Measurements from ENCODE around the gene DNAJB9. TPM values are rescaled to one million over a fixed set of nuclear protein-coding genes. Genes with fewer than 3 reads are reported as not detected.
A peak's percentile ranks its signal among the peaks of the same experiment; 100 is the strongest.

Gene DNAJB9
- total and polyA plus RNA-seq, 4 donors: 11.4 to 40.0 (median 28.1) TPM

GRCh38 chr7:108592646-108593201 lies 23.1 kb downstream of the DNAJB9 start:
- WGBS, 2 donors: 47 to 63% methylated on average over 3 of the region's 3 CpGs
- no peak for ATAC-seq (ENCODE audit: insufficient read depth, low FRiP score)

DNA sequence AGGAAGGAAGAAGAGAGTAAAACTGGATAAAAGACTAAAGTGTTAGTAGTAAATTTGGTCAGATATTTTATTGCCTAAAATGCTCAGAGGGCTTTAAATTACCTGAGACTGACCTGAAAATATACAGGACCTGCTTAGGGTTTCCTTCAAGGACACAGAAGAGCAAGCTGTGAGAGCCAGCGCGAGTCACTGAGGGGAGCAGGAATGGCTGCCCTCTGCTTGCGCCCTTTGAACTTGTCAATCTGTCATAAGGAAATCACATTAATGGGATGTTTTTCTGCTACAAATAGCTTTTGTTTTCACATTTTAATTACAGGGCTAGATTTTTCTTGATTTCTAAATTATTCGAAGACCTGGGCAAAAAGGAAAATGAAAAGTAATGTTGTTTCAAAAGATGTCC lies 26.9 kb downstream of the DNAJB9 start:
- WGBS, 2 donors: 64 to 94% methylated on average over 4 of the region's 4 CpGs
- no peak for ATAC-seq (ENCODE audit: insufficient read depth, low FRiP score)
- no peak overlapping the region for H3K4me3 ChIP-seq
- H3K36me3 ChIP-seq (ENCODE audit: control insufficient read depth in 4 of 4, insufficient read depth in 4 of 4, low read length in 4 of 4): no peaks in the 10 kb centered on the region
- peaks cover 0 to 19% (median 0%) of the 10 kb centered on the region in 5 donors for H3K4me1 ChIP-seq (ENCODE audit: control insufficient read depth in 5 of 5, insufficient read depth in 5 of 5, low read length in 5 of 5)
- H3K27me3 ChIP-seq (ENCODE audit: control insufficient read depth in 3 of 3, insufficient read depth in 3 of 3, low read length in 2 of 3): no peaks in the 10 kb centered on the region
- DNase-seq: no peak
- no peaks in the 10 kb centered on the region for H3K9me3 ChIP-seq (ENCODE audit: control insufficient read depth in 4 of 4, insufficient read depth in 3 of 4, low read length in 3 of 4)
- H3K9ac ChIP-seq (ENCODE audit: insufficient read depth in 1 of 2, low read length in 2 of 2): no peak overlapping the region
- TF ChIP-seq, protein P1, sequence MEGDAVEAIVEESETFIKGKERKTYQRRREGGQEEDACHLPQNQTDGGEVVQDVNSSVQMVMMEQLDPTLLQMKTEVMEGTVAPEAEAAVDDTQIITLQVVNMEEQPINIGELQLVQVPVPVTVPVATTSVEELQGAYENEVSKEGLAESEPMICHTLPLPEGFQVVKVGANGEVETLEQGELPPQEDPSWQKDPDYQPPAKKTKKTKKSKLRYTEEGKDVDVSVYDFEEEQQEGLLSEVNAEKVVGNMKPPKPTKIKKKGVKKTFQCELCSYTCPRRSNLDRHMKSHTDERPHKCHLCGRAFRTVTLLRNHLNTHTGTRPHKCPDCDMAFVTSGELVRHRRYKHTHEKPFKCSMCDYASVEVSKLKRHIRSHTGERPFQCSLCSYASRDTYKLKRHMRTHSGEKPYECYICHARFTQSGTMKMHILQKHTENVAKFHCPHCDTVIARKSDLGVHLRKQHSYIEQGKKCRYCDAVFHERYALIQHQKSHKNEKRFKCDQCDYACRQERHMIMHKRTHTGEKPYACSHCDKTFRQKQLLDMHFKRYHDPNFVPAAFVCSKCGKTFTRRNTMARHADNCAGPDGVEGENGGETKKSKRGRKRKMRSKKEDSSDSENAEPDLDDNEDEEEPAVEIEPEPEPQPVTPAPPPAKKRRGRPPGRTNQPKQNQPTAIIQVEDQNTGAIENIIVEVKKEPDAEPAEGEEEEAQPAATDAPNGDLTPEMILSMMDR (IDR thresholded peaks at IDR 0.05; ENCODE audit: control extremely low read depth, extremely low read depth): no peak
- H3K27ac ChIP-seq (ENCODE audit: low read depth in 1 of 2, low read length in 1 of 2): no peak overlapping the region

More at GRCh38 chr7:108592646-108593201, 23.1 kb downstream of the DNAJB9 start:
- TF ChIP-seq, protein P1 (IDR thresholded peaks at IDR 0.05; ENCODE audit: control extremely low read depth, extremely low read depth): no peak
- peak; percentile 69 to 78 (median 69) for DNase-seq
- H3K9ac ChIP-seq (ENCODE audit: insufficient read depth in 1 of 2, low read length in 2 of 2): no peak overlapping the region
- H3K27me3 ChIP-seq (ENCODE audit: control insufficient read depth in 3 of 3, insufficient read depth in 3 of 3, low read length in 2 of 3): no peaks in the 10 kb centered on the region
- H3K4me3 ChIP-seq: no peak overlapping the region
- H3K27ac ChIP-seq (ENCODE audit: low read depth in 1 of 2, low read length in 1 of 2): no peak overlapping the region
- no peaks in the 10 kb centered on the region for H3K36me3 ChIP-seq (ENCODE audit: control insufficient read depth in 4 of 4, insufficient read depth in 4 of 4, low read length in 4 of 4)
- H3K9me3 ChIP-seq (ENCODE audit: control insufficient read depth in 4 of 4, insufficient read depth in 3 of 4, low read length in 3 of 4): no peaks in the 10 kb centered on the region
- peaks cover 0 to 3% (median 0%) of the 10 kb centered on the region in 5 donors for H3K4me1 ChIP-seq (ENCODE audit: control insufficient read depth in 5 of 5, insufficient read depth in 5 of 5, low read length in 5 of 5)

GRCh38 chr7:108598153-108598552 lies 28.5 kb downstream of the DNAJB9 start:
- H3K36me3 ChIP-seq (ENCODE audit: control insufficient read depth in 4 of 4, insufficient read depth in 4 of 4, low read length in 4 of 4): no peaks in the 10 kb centered on the region
- TF ChIP-seq, protein P1 (IDR thresholded peaks at IDR 0.05; ENCODE audit: control extremely low read depth, extremely low read depth): no peak
- no peak for ATAC-seq (ENCODE audit: insufficient read depth, low FRiP score)
- H3K9me3 ChIP-seq (ENCODE audit: control insufficient read depth in 4 of 4, insufficient read depth in 3 of 4, low read length in 3 of 4): no peaks in the 10 kb centered on the region
- no peak overlapping the region for H3K9ac ChIP-seq (ENCODE audit: insufficient read depth in 1 of 2, low read length in 2 of 2)
- peaks cover 0 to 16% (median 0%) of the 10 kb centered on the region in 5 donors for H3K4me1 ChIP-seq (ENCODE audit: control insufficient read depth in 5 of 5, insufficient read depth in 5 of 5, low read length in 5 of 5)
- DNase-seq: peak; percentile 38 to 62 (median 42)
- WGBS, 2 donors: 50 to 52% methylated on average over 2 of the region's 2 CpGs
- H3K4me3 ChIP-seq: no peak overlapping the region
- H3K27me3 ChIP-seq (ENCODE audit: control insufficient read depth in 3 of 3, insufficient read depth in 3 of 3, low read length in 2 of 3): no peaks in the 10 kb centered on the region
- H3K27ac ChIP-seq (ENCODE audit: low read depth in 1 of 2, low read length in 1 of 2): no peak overlapping the region
